Astrocyte of the spinal cord (primary cell): ENCODE data around the gene GJB1.
"Not testable (repeated sequence)": the region's sequence is repeated elsewhere in the genome, so short reads cannot be mapped to it uniquely, and the experiment has no call there.

Source experiments
- DNase-seq: peaks from one replicate; pipeline ENCODE4 v3.0.0; 2011; ENCODE audit warnings: low read depth, low spot score
- H3K4me3 ChIP-seq: 2 replicates; pipeline ENCODE4 v1.5.1; 2011; ENCODE audit warnings: low read depth, mild to moderate bottlenecking, low read length, moderate library complexity
- CTCF ChIP-seq: IDR thresholded peaks from 2 replicates; pipeline ENCODE4 v1.5.1; 2012; ENCODE audit warnings: low read depth, mild to moderate bottlenecking, low read length, inconsistent platforms
- in situ Hi-C: cut with HindIII; loops from 2 replicates; pipeline ENCODE4 v1.10.0; 2017; ENCODE audit warnings: low sequenced_read_pairs

Gene GJB1

DNA sequence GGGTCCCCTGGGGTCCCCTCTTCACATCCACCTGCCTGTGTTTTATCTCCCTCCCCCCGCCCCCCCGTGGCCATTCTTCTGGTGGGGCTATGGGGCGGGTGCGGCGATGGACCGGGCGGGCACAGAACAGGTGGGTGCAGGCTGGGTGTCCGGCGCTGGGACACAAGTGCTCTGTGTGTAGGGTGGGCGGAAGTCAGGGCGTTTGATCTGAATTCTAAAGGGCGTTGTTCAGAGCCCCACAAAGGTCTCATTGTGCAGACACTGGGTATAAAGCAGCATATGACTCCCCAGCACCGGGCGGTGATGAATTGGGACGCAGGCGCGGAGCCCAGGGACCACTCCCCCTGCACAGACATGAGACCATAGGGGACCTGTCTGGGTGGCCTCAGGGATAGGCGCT lies at the start of gene GJB1:
Gene GJB1, plus strand, starts transcription at position 296 of the 400 bp plus-strand sequence. CDS start 484 bp downstream, outside the sequence.
- DNase-seq = no peak
- TF ChIP-seq CTCF = no peak
- in situ Hi-C loops = no loop called here
- H3K4me3 ChIP-seq = no peak within 1 kb of the TSS

GRCh38 chrX:71173440-71173839 lies 49.6 kb upstream of the GJB1 start:
- in situ Hi-C loops = no loop called here
- no peak for TF ChIP-seq CTCF
- no peak overlapping the region for H3K4me3 ChIP-seq
- DNase-seq = no peak

DNA sequence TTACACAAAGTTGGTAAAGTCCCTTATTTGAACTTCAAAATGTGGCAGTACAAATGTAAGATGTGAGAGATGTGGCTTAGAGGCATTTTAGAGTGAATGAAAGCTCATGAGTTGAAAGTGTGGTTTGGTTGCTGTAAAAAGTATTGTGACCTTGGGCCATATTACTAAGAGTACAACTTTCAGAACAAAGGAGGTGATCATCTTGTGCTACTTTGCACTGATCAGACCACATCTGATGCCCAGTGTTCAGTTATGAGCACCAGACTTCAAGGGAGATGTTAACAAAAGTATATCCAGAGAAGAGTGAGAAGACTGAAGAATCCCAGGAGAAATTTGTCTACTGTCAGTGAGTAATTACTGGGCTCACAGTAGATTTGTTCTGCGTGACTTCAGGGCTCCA lies 48.2 kb upstream of the GJB1 start:
- in situ Hi-C loops = no loop called here
- no peak overlapping the region for H3K4me3 ChIP-seq
- TF ChIP-seq CTCF = no peak
- DNase-seq = no peak

GRCh38 chrX:71175531-71175930 lies 47.5 kb upstream of the GJB1 start:
- no peak for TF ChIP-seq CTCF
- in situ Hi-C loops = no loop called here
- no peak overlapping the region for H3K4me3 ChIP-seq
- DNase-seq = no peak

DNA sequence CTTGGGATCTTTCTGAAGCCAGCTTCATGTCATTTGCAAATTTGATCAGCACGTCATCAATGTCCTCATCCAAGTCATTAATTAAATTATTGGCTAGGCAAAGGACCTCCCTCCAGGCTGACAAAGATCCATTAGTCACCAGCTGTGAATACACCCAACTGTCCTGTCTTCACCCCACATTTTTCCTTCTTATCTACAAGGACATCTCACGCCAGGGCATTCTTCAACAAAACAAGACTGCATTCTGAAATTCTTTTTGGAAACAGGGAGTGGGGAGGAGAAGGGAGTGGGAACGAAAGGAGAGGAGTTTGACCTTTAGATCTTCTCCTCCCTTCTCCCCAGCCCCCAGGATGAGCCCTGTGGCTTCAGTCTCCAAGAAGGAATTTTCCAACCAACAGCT lies 45.7 kb upstream of the GJB1 start:
- TF ChIP-seq CTCF = no peak
- no peak for DNase-seq
- no peak overlapping the region for H3K4me3 ChIP-seq
- in situ Hi-C loops = no loop called here

- DNase-seq = peak; percentile 66
- no peak overlapping the region for H3K4me3 ChIP-seq
- TF ChIP-seq CTCF = peak; percentile 67
- in situ Hi-C loops = no loop called here
Observed at GRCh38 chrX:71178908-71179307, 44.1 kb upstream of the GJB1 start.

DNA sequence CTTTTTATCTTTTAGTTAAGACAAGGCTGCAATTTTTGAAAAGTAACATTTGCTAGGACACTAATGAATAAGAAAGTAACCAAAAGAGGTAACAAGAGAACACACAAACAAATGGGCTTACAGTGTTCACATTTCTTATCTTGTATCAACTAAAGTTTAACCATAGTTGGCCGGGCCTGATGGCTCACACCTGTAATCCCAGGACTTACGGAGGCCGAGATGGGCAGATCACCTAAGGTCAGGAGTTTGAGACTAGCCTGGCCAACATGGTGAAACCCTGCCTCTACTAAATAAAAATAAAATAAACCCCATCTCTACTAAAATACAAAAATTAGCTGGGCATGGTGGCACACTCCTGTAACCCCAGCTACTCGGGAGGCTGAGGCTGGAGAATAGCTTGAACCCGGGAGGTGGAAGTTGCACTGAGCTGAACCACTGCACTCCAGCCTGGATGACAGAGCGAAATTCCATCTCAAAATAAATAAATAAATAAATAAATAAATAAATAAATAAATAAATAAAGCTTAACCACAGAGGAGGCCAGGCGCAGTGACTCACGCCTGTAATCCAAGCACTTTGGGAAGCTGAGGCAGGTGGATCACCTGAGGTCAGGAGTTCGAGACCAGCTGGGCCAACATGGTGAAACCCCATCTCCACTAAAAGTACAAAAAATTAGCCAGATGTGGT lies 42.3 kb upstream of the GJB1 start:
- DNase-seq, in situ Hi-C loops, H3K4me3 ChIP-seq: not testable (repeated sequence)
